Kidney (tissue), 14 donors: Measurements from ENCODE around the gene RAD51B. TPM values are rescaled to one million over a fixed set of nuclear protein-coding genes. Genes with fewer than 3 reads are reported as not detected.

Experiments used
- DNase-seq, 5 donors: peaks; one replicate each; pipeline ENCODE4 v3.0.0-alpha.2; 2013 to 2020
- FAIRE-seq: peaks from 2 replicates; lab custom pipeline; 2012; peaks lifted over from hg19 to GRCh38; lab: Jason Lieb, UNC
- H3K27ac ChIP-seq, 2 donors: one replicate each; pipeline ENCODE4 v1.7.0; 2013; ENCODE audit warnings: low read depth in 2 of 2, low read length in 2 of 2, inconsistent platforms in 1 of 2
- H3K27me3 ChIP-seq: one replicate; pipeline ENCODE4 v1.7.1; 2013; ENCODE audit warnings: low read length, inconsistent platforms; ENCODE audit not compliant: control insufficient read depth, insufficient read depth
- H3K36me3 ChIP-seq, 3 donors: one replicate each; pipeline versions ENCODE4 v1.7.0 to v1.7.1; 2013; ENCODE audit warnings: low read length in 3 of 3, control low read depth in 1 of 3, inconsistent platforms in 1 of 3; ENCODE audit not compliant: insufficient read depth in 3 of 3, control insufficient read depth in 2 of 3
- H3K4me1 ChIP-seq, 3 donors: one replicate each; pipeline versions ENCODE4 v1.7.0 to v1.7.1; 2013; ENCODE audit warnings: low read length in 3 of 3, inconsistent platforms in 1 of 3, low read depth in 1 of 3; ENCODE audit not compliant: control insufficient read depth in 2 of 3, insufficient read depth in 2 of 3
- H3K4me3 ChIP-seq, 3 donors: one replicate each; pipeline versions ENCODE4 v1.7.0 to v1.8.1; 2013; ENCODE audit warnings: low read length in 3 of 3, control low read depth in 1 of 3, inconsistent platforms in 1 of 3
- H3K9ac ChIP-seq, 3 donors: one replicate each; pipeline versions ENCODE4 v1.7.0 to v1.7.1; 2013; ENCODE audit warnings: low read length in 3 of 3, control low read depth in 1 of 3, inconsistent platforms in 1 of 3
- H3K9me3 ChIP-seq, 3 donors: one replicate each; pipeline versions ENCODE4 v1.7.0 to v1.7.1; 2013; ENCODE audit warnings: low read length in 3 of 3, control low read depth in 1 of 3, inconsistent platforms in 1 of 3; ENCODE audit not compliant: control insufficient read depth in 2 of 3, insufficient read depth in 1 of 3
- CTCF ChIP-seq: IDR thresholded peaks from 3 replicates; pipeline ENCODE4 v1.5.1; 2012; ENCODE audit warnings: mild to moderate bottlenecking, moderate library complexity, borderline replicate concordance; ENCODE audit not compliant: insufficient read depth; ENCODE audit errors: extremely low read depth
- intact Hi-C: fragments of 100-400 bp; cut with DNase I; formaldehyde crosslinking; loops from one replicate; pipeline ENCODE4 v1.11.1; 2022
- polyA plus RNA-seq: library from polyadenylated mRNA; stranded (reverse); fragments of 350-450 nt; fragmentation: Illumina TruSeq; extraction: RNeasy Lipid Tissue Mini Kit (QIAGEN cat#74804); gene quantifications from one replicate; pipeline ENCODE4 v1.2.3, GENCODE V29; 2014; ENCODE audit warnings: low read depth, low replicate concordance; ENCODE audit not compliant: insufficient read depth
- total RNA-seq: library from RNA; stranded (reverse); fragmentation: NEBNext Ultra II Directional; extraction: Animal tissue kit (Norgen Biotek cat#: 25700); gene quantifications from one replicate; pipeline ENCODE4 v1.2.1, GENCODE V29; 2021
- donor health status: control.
- donor health status: control.
- donor health status: control.
- donor health status: control.
- donor health status: control.
- donor health status: DM: yes; HTN: yes; CAD: no.
- donor health status: Normal renal cell carcinoma (clear cell type).

RAD51B gene
- total and polyA plus RNA-seq, 2 donors from 2014 or later = 6.9 to 18.0 TPM

- FAIRE-seq = no peak
- intact Hi-C loops = no loop called here
- H3K4me1 ChIP-seq = peaks cover 8 to 17% (median 9%) of the 10 kb centered on the region in 3 donors
- DNase-seq = no peak
- H3K9me3 ChIP-seq = no peaks in the 10 kb centered on the region
- H3K9ac ChIP-seq = no peak overlapping the region
- no peak overlapping the region for H3K4me3 ChIP-seq
- no peak for TF ChIP-seq CTCF
- no peaks in the 10 kb centered on the region for H3K36me3 ChIP-seq
- no peaks in the 10 kb centered on the region for H3K27me3 ChIP-seq
- no peak overlapping the region for H3K27ac ChIP-seq
Observed at GRCh38 chr14:68606176-68606575, 786.6 kb downstream of the RAD51B start.

GRCh38 chr14:68606644-68607043 lies 787.1 kb downstream of the RAD51B start:
- no peak for TF ChIP-seq CTCF
- intact Hi-C loops = no loop called here
- Histone ChIP-seq H3K9ac (no peak overlapping the region), H3K9me3 (no peaks in the 10 kb centered on the region), H3K27ac (no peak overlapping the region), H3K27me3 (no peaks in the 10 kb centered on the region), H3K4me3 (no peak overlapping the region), H3K4me1 (peaks cover 9 to 17% (median 12%) of the 10 kb centered on the region in 3 donors), H3K36me3 (no peaks in the 10 kb centered on the region)
- DNase-seq (no peak), FAIRE-seq (no peak)

GRCh38 chr14:68607081-68607866 lies 787.7 kb downstream of the RAD51B start:
- H3K9ac ChIP-seq = peak overlapping the region in 1 of 3 donors; percentile 29
- FAIRE-seq (no peak), DNase-seq (peak in 4 of 5 donors; percentile 90 to 94 (median 94))
- H3K4me1 ChIP-seq = peaks cover 9 to 20% (median 15%) of the 10 kb centered on the region in 3 donors
- intact Hi-C loops = no loop called here
- no peak for TF ChIP-seq CTCF
- H3K36me3 ChIP-seq = no peaks in the 10 kb centered on the region
- H3K9me3 ChIP-seq = no peaks in the 10 kb centered on the region
- H3K27me3 ChIP-seq = no peaks in the 10 kb centered on the region
- no peak overlapping the region for H3K4me3 ChIP-seq
- peak overlapping the region; percentile 19 to 65 for H3K27ac ChIP-seq
